BLaER1 treated with 17β-estradiol and CSF1 and Interleukin-3, amounts not matched to agents 10 nM and 100 nM (cell line): ENCODE data around the gene WNT8B.

Experiments
- H3K27ac ChIP-seq, 11 experiments: shearing (Covaris generic); formaldehyde crosslinking; 2 replicates each; pipeline ENCODE4 v1.8.1; 2022
- H3K27me3 ChIP-seq, 11 experiments: shearing (Covaris generic); formaldehyde crosslinking; 2 replicates each; pipeline ENCODE4 v1.8.1; 2022
- H3K36me3 ChIP-seq, 11 experiments: shearing (Covaris generic); formaldehyde crosslinking; 2 replicates each; pipeline ENCODE4 v1.8.1; 2022
- H3K4me1 ChIP-seq, 10 experiments: shearing (Covaris generic); formaldehyde crosslinking; 2 replicates each; pipeline ENCODE4 v1.8.1; 2022
- H3K4me2 ChIP-seq, 11 experiments: shearing (Covaris generic); formaldehyde crosslinking; 2 replicates each; pipeline ENCODE4 v1.8.1; 2022
- H3K4me3 ChIP-seq, 10 experiments: shearing (Covaris generic); formaldehyde crosslinking; 2 replicates each; pipeline ENCODE4 v1.8.1; 2022
- H3K9ac ChIP-seq, 11 experiments: shearing (Covaris generic); formaldehyde crosslinking; 2 replicates each; pipeline ENCODE4 v1.8.1; 2022
- H3K9me3 ChIP-seq, 11 experiments: shearing (Covaris generic); formaldehyde crosslinking; replicated peaks in 1 of 11; 2 replicates each; pipeline ENCODE4 v1.8.1; 2022
- H4K20me1 ChIP-seq, 11 experiments: shearing (Covaris generic); formaldehyde crosslinking; 2 replicates each; pipeline ENCODE4 v1.8.1; 2022
- Cebpa-rat ChIP-seq, 11 experiments: shearing (Covaris generic); IDR thresholded peaks; 2 replicates each; pipeline ENCODE4 v1.8.1; 2022

WNT8B gene

GRCh38 chr10:100489396-100489795 lies 26.6 kb downstream of the WNT8B start:
- Histone ChIP-seq H3K9ac (no peak overlapping the region), H3K9me3 (no peaks in the 10 kb centered on the region), H3K36me3 (peaks cover 61 to 99% (median 87%) of the 10 kb centered on the region in 11 experiments), H4K20me1 (peaks cover 0 to 9% (median 0%) of the 10 kb centered on the region in 11 experiments; a peak in 3 of 22 replicates), H3K27ac (no peak overlapping the region), H3K4me3 (no peak overlapping the region), H3K4me2 (no peak overlapping the region), H3K4me1 (peaks cover 0 to 6% (median 0%) of the 10 kb centered on the region in 10 experiments; a peak in 1 of 20 replicates), H3K27me3 (peaks cover 2 to 11% (median 5%) of the 10 kb centered on the region in 11 experiments; a peak in 21 of 22 replicates)
- no peak for TF ChIP-seq Cebpa-rat (IDR thresholded peaks at IDR 0.05)

GRCh38 chr10:100490531-100490930 lies 27.7 kb downstream of the WNT8B start:
- H3K4me3 ChIP-seq: no peak overlapping the region
- no peak overlapping the region for H3K9ac ChIP-seq
- no peaks in the 10 kb centered on the region; a peak in 1 of 22 replicates for H3K27me3 ChIP-seq
- no peaks in the 10 kb centered on the region for H3K9me3 ChIP-seq
- H3K36me3 ChIP-seq: peaks cover 67 to 99% (median 88%) of the 10 kb centered on the region in 11 experiments
- TF ChIP-seq Cebpa-rat (IDR thresholded peaks at IDR 0.05): no peak
- peaks cover 0 to 6% (median 0%) of the 10 kb centered on the region in 10 experiments; a peak in 1 of 20 replicates for H3K4me1 ChIP-seq
- H3K27ac ChIP-seq: no peak overlapping the region
- H3K4me2 ChIP-seq: no peak overlapping the region
- H4K20me1 ChIP-seq: peaks cover 0 to 9% (median 0%) of the 10 kb centered on the region in 11 experiments; a peak in 2 of 22 replicates

GRCh38 chr10:100496567-100496966 lies 33.8 kb downstream of the WNT8B start:
- TF ChIP-seq Cebpa-rat (IDR thresholded peaks at IDR 0.05): no peak
- Histone ChIP-seq H3K4me3 (no peak overlapping the region), H3K9me3 (no peaks in the 10 kb centered on the region), H3K4me1 (peaks cover 0 to 4% (median 0%) of the 10 kb centered on the region in 10 experiments; a peak in 2 of 20 replicates), H3K9ac (no peak overlapping the region), H3K27ac (no peak overlapping the region), H3K4me2 (no peak overlapping the region), H4K20me1 (peaks cover 0 to 7% (median 0%) of the 10 kb centered on the region in 11 experiments; a peak in 2 of 22 replicates), H3K36me3 (peaks cover 80 to 100% (median 98%) of the 10 kb centered on the region in 11 experiments), H3K27me3 (no peaks in the 10 kb centered on the region)

- no peak overlapping the region for H3K27ac ChIP-seq
- H4K20me1 ChIP-seq: peaks cover 0 to 7% (median 0%) of the 10 kb centered on the region in 11 experiments; a peak in 1 of 22 replicates
- H3K9me3 ChIP-seq: no peaks in the 10 kb centered on the region
- H3K4me1 ChIP-seq: peaks cover 0 to 7% (median 0%) of the 10 kb centered on the region in 10 experiments; a peak in 2 of 20 replicates
- no peak for TF ChIP-seq Cebpa-rat (IDR thresholded peaks at IDR 0.05)
- H3K4me2 ChIP-seq: no peak overlapping the region
- no peak overlapping the region for H3K4me3 ChIP-seq
- H3K9ac ChIP-seq: no peak overlapping the region
- H3K36me3 ChIP-seq: peaks cover 87 to 100% (median 99%) of the 10 kb centered on the region in 11 experiments
- H3K27me3 ChIP-seq: no peaks in the 10 kb centered on the region
Observed at GRCh38 chr10:100498059-100498458, 35.2 kb downstream of the WNT8B start.

GRCh38 chr10:100501423-100501822 lies 38.6 kb downstream of the WNT8B start:
- no peak overlapping the region for H3K9ac ChIP-seq
- H3K4me2 ChIP-seq: no peak overlapping the region
- H3K4me1 ChIP-seq: peaks cover 0 to 7% (median 0%) of the 10 kb centered on the region in 10 experiments; a peak in 2 of 20 replicates
- no peaks in the 10 kb centered on the region for H3K9me3 ChIP-seq
- H3K36me3 ChIP-seq: peaks cover 90 to 100% (median 99%) of the 10 kb centered on the region in 11 experiments
- peaks cover 0 to 7% (median 0%) of the 10 kb centered on the region in 11 experiments; a peak in 2 of 22 replicates for H4K20me1 ChIP-seq
- TF ChIP-seq Cebpa-rat (IDR thresholded peaks at IDR 0.05): no peak
- no peak overlapping the region for H3K27ac ChIP-seq
- H3K27me3 ChIP-seq: no peaks in the 10 kb centered on the region
- no peak overlapping the region for H3K4me3 ChIP-seq

- no peak for TF ChIP-seq Cebpa-rat (IDR thresholded peaks at IDR 0.05)
- no peaks in the 10 kb centered on the region for H3K27me3 ChIP-seq
- H4K20me1 ChIP-seq: peaks cover 0 to 3% (median 0%) of the 10 kb centered on the region in 11 experiments; a peak in 2 of 22 replicates
- no peaks in the 10 kb centered on the region for H3K9me3 ChIP-seq
- H3K27ac ChIP-seq: no peak overlapping the region
- peaks cover 90 to 100% (median 99%) of the 10 kb centered on the region in 11 experiments for H3K36me3 ChIP-seq
- peaks cover 0 to 7% (median 0%) of the 10 kb centered on the region in 10 experiments; a peak in 2 of 20 replicates for H3K4me1 ChIP-seq
- H3K4me2 ChIP-seq: no peak overlapping the region
- H3K9ac ChIP-seq: peak overlapping the region in 1 of 11 experiments; percentile 8; a peak in 1 of 22 replicates
- no peak overlapping the region for H3K4me3 ChIP-seq
Observed at GRCh38 chr10:100502926-100503494, 40.2 kb downstream of the WNT8B start.

GRCh38 chr10:100504096-100504495 lies 41.3 kb downstream of the WNT8B start:
- Histone ChIP-seq H3K36me3 (peaks cover 83 to 99% (median 95%) of the 10 kb centered on the region in 11 experiments), H3K4me1 (peaks cover 0 to 7% (median 0%) of the 10 kb centered on the region in 10 experiments; a peak in 3 of 20 replicates), H3K4me2 (no peak overlapping the region), H4K20me1 (peaks cover 0 to 1% (median 0%) of the 10 kb centered on the region in 11 experiments; a peak in 3 of 22 replicates), H3K4me3 (no peak overlapping the region), H3K27ac (no peak overlapping the region), H3K9ac (no peak overlapping the region), H3K27me3 (no peaks in the 10 kb centered on the region), H3K9me3 (no peaks in the 10 kb centered on the region)
- no peak for TF ChIP-seq Cebpa-rat (IDR thresholded peaks at IDR 0.05)

- Histone ChIP-seq H4K20me1 (peaks cover 0 to 6% (median 0%) of the 10 kb centered on the region in 11 experiments; a peak in 2 of 22 replicates), H3K27me3 (no peaks in the 10 kb centered on the region), H3K4me3 (no peak overlapping the region), H3K36me3 (peaks cover 74 to 99% (median 91%) of the 10 kb centered on the region in 11 experiments), H3K27ac (no peak overlapping the region), H3K4me1 (peaks cover 0 to 7% (median 0%) of the 10 kb centered on the region in 10 experiments; a peak in 3 of 20 replicates), H3K9me3 (no peaks in the 10 kb centered on the region), H3K9ac (no peak overlapping the region), H3K4me2 (no peak overlapping the region)
- no peak for TF ChIP-seq Cebpa-rat (IDR thresholded peaks at IDR 0.05)
Observed at GRCh38 chr10:100505164-100505563, 42.4 kb downstream of the WNT8B start.

- Histone ChIP-seq H3K9ac (no peak overlapping the region), H3K4me2 (no peak overlapping the region), H3K27me3 (no peaks in the 10 kb centered on the region), H3K4me3 (no peak overlapping the region), H3K9me3 (no peaks in the 10 kb centered on the region), H3K4me1 (peaks cover 0 to 13% (median 11%) of the 10 kb centered on the region in 10 experiments; a peak in 16 of 20 replicates), H4K20me1 (peaks cover 0 to 18% (median 0%) of the 10 kb centered on the region in 11 experiments; a peak in 2 of 22 replicates), H3K27ac (no peak overlapping the region), H3K36me3 (peaks cover 60 to 91% (median 79%) of the 10 kb centered on the region in 11 experiments)
- TF ChIP-seq Cebpa-rat (IDR thresholded peaks at IDR 0.05): no peak
Observed at GRCh38 chr10:100506596-100507356, 44.0 kb downstream of the WNT8B start.
